HG02884 (cell line): Measurements from ENCODE around the gene TCEANC2.

Experiments
- ATAC-seq: cut with Tn5 transposase; IDR thresholded peaks from one replicate; pipeline ENCODE4 v1.9.1; 2021; ENCODE audit warnings: mild to moderate bottlenecking, moderate library complexity; ENCODE audit not compliant: unreplicated experiment

Gene TCEANC2

DNA sequence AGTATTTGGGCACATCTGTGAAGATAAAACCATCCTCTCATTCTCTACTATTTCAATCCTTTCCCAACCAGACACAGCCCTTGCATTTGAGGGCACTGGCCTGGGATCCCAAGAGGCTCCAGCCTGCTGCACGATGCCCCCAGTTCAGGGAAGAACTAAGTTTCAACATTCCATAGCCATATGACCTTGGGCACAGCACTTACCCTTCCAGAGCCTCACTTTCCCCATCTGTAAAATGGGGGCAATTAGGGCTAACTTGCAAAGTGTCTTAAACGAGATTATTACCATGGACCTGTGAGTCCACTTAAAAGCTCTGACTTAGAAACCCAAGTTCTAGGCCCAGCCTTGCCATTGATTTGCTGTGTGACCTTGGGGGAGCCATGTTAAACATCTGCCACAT is 76.5 kb downstream of the TCEANC2 start:
- no peak for ATAC-seq

DNA sequence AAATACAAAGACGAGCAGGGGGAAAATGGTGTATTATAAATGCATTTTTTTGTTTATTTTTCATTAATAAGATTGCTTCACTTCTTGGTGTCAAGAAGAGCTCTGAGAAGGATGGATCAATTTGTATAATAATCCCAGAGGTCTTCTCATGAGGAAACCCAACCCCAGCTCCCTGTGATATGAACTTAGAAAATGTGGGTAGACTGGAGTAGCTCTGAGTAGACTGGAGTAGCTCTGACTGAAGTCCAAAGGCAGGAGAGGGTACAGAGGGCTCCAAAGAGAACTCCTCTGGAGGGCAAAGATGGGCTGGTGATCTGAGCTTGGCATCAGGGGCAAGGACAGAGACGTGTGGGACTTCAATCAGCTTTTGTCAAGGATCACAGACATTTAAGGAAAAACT is 78.0 kb downstream of the TCEANC2 start:
- no peak for ATAC-seq

DNA sequence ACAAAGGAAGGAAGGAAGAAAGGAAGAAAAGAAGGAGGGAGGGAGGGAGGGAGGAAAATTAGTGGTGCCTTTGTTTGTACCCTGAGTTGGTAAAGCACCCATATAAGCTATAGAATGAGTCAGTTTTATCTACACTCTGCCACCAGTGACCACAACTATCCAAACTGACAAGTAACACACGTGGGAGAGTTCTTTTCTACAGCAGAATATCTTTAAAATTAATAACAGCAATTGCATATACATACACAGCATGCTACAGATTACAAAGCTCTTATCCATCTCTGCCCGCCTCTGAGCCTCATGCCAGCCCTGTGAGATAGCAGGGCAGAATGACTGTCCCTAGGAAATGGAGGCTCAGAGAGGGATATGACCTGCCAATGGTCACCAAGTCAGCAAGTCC is 79.1 kb downstream of the TCEANC2 start:
- no peak for ATAC-seq

DNA sequence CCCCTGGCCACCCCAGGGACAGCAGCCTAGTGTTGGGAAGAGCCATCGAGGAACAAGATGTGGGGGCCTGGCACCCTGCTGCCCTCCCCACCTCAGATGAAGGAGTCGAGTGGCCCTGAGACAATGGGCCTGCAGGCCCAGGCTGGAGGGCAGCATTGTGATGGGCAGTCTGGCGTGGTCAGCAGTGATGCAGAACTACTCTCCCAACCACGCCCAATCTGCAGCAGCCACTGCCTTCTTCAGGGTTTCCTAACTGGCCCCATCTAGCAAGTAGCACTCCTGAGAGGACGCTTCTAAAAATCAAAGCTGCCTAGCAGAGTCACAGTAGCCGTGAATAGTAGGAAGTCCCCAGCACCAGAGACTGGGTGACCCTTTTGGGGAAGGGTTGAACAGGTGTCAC is 80.9 kb downstream of the TCEANC2 start:
- no peak for ATAC-seq

DNA sequence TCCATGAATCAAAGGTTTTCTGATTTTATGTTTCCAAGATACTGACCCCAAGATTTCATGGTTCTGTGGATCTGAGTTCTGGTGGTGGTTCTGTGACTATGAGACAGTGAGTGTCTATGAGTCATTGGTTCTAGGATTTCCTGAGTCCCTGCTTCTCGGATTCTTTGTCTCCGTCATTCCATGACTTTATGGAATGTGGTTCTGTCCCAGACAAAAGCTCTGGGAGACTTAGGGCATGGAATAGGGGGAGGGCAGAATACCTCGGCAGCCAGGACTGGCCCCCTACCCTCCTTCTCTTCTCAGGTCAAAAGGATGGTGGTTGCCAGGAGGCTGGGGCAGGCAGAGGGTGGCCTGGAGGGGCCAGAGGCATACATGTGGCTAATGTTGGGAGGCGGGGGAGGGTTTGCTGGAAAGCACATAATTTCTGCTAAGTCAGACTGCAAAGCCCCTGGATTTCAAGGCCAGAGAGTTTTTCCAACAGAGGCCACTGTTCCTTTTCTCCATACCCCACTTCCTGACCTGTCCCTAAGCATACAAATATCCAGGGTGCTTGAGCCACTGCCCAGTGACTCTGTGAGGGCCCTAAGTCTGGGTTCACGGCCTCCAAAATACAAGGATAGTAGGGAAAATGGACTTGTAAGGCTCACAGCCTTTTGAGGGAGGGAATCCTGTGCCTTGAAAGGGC is 82.2 kb downstream of the TCEANC2 start:
- no peak for ATAC-seq

DNA sequence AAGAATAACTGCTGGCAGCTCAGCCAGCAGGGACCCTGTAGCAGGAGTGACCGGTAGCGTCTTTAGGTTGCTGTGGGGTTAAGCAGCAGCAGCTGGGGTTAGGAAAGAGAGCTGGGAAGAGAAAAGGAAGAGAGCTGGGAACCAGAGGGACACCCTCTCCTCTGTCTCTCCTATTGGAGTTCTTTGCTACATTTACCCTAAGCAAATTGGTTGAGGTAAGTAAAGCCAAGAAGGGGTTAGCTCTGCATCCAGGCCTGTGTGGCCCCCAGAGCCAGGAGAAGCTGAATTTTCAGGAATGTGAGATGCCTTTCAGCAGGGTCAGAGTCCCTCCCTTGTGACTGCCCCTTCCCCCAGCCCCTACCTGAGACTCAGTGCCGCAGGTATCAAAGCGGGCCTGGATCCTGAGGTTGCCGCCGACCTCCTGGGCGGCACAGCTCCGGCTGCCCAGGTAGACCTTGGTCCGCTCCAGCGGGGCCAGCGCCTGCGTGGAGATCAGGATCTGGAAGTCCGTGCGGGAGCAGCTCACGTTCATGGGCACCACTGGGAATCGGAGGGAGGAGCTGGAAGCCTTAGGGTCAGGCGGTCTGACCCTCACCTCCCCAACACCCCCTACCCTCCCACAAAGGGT is 83.0 kb downstream of the TCEANC2 start:
- ATAC-seq = no peak

DNA sequence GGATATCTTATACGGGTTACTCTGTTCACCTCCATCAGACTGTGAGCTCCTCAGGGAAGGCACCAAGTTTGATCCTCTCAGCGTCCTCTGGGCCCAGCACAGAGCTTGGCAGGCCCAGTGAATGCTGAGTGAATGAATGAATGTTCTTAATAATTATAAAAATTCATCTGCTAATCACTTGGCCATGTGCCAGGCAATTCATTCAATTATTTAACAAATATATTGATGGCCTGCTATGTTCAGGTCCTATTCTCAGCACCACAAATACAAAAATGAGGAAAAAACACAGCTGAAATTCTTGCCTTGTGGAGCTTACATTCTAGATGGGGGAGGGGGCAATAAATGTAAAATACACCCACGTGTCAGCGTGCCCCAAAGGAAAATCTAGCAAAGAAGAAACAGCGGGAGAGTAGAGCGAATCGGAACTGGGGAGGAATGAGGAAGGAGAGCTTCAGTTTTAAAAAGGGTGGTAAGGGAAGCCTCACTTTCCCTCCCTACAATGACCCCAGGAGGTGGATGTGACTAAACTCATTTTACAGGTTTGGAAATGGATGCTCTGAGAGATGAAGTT is 83.6 kb downstream of the TCEANC2 start:
- no peak for ATAC-seq

DNA sequence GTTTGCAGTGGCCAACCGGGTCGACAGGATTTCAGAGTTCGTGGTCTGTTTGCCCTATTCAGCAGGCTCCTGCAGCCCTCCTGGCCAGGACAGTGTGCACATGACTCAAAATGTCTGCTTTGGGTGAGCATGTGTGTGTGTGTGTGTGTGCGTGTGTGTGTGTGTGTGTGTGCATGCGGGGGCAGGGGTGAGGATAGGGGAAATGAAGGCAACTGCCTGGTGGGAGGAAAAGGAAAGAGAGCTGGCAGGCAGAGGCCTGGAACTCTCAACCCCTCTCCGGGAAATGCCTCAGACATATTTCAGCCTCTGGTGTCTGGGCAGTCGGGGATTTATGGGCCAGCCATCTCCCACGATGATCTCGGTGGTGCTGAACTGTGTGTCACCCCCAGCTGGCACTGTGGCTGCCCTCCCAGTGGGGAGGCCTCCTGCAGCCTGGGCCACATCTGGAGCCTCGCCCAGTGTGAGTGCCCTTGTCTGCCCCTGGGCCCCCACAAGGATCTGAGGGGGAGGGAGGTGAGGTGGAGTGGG is 84.2 kb downstream of the TCEANC2 start:
- ATAC-seq = no peak

DNA sequence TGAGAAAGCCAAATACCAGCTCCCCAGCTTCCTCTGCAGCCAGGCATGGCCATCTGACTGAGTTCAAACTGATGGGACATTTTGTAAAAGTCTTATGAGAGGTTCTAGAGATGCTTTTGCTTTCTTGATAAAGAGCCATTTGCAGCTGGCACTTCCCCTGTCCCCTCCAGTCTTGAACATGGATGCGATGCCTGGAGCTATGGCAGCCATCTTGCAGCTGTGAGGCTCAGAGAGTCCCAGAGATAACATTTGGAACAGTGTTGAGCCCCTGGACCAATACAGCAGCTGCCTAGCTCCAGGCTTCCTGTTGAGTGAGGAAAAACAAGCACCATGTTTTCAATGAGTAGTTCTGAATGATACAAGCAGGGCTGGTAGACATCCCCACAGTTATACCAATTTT is 85.6 kb downstream of the TCEANC2 start:
- no peak for ATAC-seq

DNA sequence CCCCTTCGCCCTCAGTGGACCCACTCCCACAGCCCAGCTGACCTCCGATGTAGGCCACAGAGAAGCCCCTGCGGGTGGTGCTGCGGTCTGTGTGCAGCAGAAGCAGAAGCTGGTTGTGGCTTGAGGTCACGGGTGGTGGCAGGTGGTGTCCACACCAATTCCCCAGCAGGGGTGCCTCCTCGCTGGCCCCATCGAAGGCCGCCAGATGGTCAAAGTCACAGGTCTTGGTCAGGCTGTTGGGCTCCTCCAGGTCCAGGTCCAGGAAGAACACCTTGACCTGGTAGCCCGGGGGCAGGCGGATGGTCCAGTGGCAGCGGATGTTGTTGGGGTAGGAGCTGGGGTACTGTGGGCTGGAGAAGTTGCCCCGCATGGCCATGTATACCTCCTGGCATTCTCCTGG is 86.3 kb downstream of the TCEANC2 start:
- no peak for ATAC-seq

DNA sequence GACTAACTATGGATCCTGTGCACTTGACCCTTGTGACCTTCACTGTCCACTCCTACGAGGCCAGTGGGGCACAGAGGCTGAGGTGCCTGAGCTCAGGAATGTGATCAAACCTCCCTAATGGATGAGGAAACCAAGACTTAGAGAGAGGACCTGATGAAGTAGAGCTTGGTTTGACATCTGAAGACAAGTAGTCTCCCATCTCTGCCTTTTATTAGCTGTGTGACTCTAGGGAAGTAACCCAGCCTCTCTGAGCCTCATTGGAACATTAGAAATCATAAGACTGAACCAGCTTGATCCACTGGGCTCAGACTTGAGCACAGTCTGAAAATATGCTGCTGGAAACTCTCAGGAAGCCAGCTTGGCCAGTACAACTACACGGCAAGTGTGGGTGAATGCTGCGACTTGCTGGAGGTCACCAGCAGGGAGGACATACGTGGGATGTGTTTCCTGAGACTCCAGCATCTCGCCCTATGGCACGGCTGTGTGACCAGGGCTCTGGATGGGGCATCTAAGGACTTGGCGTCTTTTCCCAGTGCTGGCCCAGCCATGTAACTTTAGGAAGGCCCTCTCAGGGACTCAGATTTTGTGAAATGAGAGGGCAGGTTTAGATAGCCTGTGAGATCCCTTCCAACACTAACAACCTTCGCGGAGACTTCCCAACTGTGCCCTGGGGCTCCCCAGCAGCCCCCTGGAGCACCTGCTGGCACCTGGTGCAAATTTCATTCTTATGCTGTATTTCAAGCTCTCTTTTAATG is 88.9 kb downstream of the TCEANC2 start:
- no peak for ATAC-seq

DNA sequence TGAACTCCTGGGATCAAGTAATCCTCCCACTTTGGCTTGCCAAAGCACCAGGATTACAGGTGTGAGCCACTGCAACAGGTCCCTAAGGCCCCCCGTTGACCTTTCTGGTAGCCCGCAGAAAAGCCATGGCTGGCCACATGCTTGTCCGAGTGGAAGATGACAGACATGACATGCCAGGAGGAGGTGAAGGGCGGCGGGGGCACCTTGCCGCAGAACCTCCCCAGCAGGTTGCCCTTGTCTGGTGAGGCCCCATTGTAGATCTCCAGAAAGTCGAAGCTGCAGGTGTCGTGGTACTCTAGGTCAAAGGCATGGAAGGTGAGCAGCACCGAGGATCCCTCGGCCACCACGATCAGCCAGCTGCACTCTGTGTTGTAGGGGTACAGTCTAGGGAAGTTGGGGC is 91.0 kb downstream of the TCEANC2 start:
- no peak for ATAC-seq

DNA sequence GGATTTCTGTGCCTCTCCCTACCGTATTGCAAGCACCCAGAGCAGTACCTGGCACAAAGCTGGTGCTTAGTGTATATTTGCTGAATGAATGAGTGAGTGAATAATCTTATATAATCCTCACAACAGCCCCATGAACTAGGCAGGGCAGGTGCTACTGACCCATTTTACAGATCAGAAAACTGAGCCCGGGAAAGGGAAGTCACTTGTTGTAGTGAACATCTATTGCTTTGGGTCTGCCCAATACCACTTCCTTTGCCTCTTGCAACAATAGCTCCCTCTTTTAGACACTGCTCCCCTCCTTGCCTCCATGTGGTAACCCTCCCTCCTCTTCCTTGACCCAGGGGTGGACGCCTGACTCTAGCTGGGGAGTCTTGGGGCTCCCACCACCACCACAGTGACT is 96.3 kb downstream of the TCEANC2 start:
- ATAC-seq = no peak

DNA sequence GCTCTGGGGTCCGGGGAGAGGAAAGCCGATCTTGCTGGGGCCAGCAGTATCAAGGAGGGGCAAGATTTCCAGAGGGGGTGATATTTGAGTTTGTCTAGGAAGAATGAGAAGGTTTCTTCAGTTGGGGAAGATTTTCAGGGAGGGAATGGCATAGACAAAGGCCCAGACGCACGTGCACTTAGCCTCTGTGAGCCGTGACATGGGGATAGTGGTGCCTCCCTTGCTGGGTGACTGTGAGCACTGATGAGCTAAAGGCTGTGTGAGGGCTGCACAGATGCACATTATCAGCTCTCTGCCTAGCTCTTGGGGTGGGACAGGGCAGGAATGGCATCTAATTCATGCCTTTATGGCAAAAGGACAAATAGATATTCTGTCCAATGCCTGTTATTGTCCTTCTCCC is 97.6 kb downstream of the TCEANC2 start:
- ATAC-seq = no peak

DNA sequence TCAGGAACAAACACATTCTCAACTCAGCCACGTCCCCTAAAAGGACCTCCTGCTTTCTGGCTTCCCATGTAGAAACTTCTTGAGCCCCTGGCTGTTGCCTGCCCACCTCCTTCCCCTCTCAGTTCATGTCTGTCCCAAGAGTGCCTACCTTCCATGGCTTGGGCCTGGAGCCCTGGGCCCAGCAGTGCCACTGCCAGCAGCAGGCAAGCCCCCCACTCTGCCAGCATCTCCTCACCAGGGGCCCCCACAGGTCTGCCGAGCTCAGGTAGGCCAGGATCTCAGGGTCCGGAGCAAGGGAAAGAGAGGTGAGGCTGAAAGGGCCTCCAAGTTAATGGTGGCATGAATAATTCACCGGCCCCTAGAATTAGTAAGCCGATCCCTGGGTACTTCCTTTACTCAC is 99.3 kb downstream of the TCEANC2 start, which contains the start of gene CDCP2:
CDCP2 (minus strand) TSS at position 305 of the 400 bp plus-strand sequence; CDS start at position 227, 78 bp downstream.
- no peak for ATAC-seq

DNA sequence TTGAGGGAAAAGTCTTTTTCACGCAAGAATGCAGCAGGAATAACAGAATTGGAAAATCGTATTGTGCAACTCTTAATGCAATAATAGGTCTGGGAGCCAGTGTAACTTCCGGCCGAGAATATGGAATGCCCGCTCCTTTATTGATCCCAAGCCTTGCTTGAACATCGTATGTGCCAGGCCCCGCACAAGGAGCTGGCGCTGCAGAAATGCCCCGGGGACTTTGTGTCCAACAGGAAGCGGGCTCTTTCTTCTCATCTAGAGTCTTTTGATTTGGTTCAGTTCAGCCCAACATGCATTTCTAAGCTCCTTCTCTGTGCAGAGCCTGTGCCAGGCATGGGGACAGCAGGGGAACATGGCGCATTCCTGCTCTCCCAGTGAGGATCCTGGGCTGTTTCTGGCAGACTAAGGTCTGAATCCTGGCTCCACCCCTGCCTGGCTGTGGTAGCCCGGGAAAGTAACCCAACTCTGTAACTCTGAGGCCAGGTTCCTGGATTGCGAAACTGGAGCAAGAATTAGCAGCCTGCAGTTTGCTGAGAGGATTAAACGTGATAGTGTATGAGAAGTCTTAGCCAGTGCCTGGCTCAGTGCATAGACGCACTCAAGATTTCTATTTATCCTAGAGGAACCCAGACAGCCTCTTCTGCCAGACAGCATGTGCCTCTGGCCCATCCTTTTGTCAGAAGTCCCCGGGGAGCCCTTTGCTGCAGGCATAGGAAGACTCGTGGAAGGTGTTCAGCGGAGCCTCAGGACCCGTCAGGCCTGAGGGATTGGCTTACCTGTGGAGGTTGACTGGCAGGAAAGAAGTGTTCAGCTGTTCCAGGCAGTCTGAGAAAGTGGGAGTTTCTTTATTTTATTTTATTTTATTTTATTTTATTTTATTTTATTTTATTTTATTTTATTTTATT is 100.4 kb downstream of the TCEANC2 start:
- ATAC-seq = no peak
